Spinal cord (tissue), 10 donors: ENCODE data around the gene AUNIP. TPM values are rescaled to one million over a fixed set of nuclear protein-coding genes. Genes with fewer than 3 reads are reported as not detected.
A peak's percentile ranks its signal among the peaks of the same experiment; 100 is the strongest.

Experiments used
- DNase-seq, 6 donors: peaks; one replicate each; pipeline versions ENCODE4 v3.0.0 to v3.0.0-alpha.2; 2013 to 2015; ENCODE audit warnings: low spot score in 6 of 6, low read depth in 4 of 6
- H3K27ac ChIP-seq: one replicate; pipeline ENCODE4 v1.5.1; 2013; ENCODE audit warnings: low read depth, low read length, control low read depth
- H3K27me3 ChIP-seq: one replicate; pipeline ENCODE4 v1.6.1; 2013; ENCODE audit warnings: low read length; ENCODE audit not compliant: control insufficient read depth, insufficient read depth
- H3K36me3 ChIP-seq: one replicate; pipeline ENCODE4 v1.6.1; 2013; ENCODE audit warnings: low read length; ENCODE audit not compliant: control insufficient read depth, insufficient read depth
- H3K4me1 ChIP-seq: one replicate; pipeline ENCODE4 v1.6.1; 2013; ENCODE audit warnings: low read length; ENCODE audit not compliant: control insufficient read depth, insufficient read depth
- H3K4me3 ChIP-seq: one replicate; pipeline ENCODE4 v1.5.1; 2013; ENCODE audit warnings: low read depth, low read length, control low read depth
- H3K9me3 ChIP-seq: one replicate; pipeline ENCODE4 v1.6.1; 2013; ENCODE audit warnings: low read length; ENCODE audit not compliant: control insufficient read depth, insufficient read depth
- WGBS: methylation state at CpG from one replicate; pipeline ENCODE4 v1.1.5; 2013; ENCODE audit warnings: missing lambda C conversion rate; ENCODE audit not compliant: insufficient coverage; 5-methylcytosine and 5-hydroxymethylcytosine counted together
- polyA plus RNA-seq, 2 donors: library from polyadenylated mRNA; unstranded; fragments of 120-200 nt; gene quantifications; one replicate each; pipeline ENCODE4 v1.2.1, GENCODE V29; 2013; ENCODE audit not compliant: insufficient read length in 2 of 2
- total RNA-seq, 2 donors: library from RNA; depleted of rRNA in 1 of 2; stranded (reverse); fragments of 120-200 nt in 1 of 2; fragments of >200 nt in 1 of 2; gene quantifications; one replicate each; pipeline versions ENCODE4 v1.2.3 to v1.2.4, GENCODE V29; 2013 to 2014
- donor health status: healthy.

AUNIP gene
- total and polyA plus RNA-seq, 4 donors, result 1.8 to 3.9 (median 2.2) TPM

GRCh38 chr1:25798666-25799351, 60.4 kb downstream of the AUNIP start:
- DNase-seq, result no peak
- 73% methylated on average over 5 of the region's 8 CpGs for WGBS
- no peak overlapping the region for H3K4me3 ChIP-seq
- peaks cover 55% of the 10 kb centered on the region for H3K4me1 ChIP-seq
- no peak overlapping the region for H3K27ac ChIP-seq
- H3K36me3 ChIP-seq, result no peaks in the 10 kb centered on the region
- no peaks in the 10 kb centered on the region for H3K9me3 ChIP-seq
- H3K27me3 ChIP-seq, result no peaks in the 10 kb centered on the region

- H3K9me3 ChIP-seq, result no peaks in the 10 kb centered on the region
- no peak for DNase-seq
- no peaks in the 10 kb centered on the region for H3K36me3 ChIP-seq
- no peak overlapping the region for H3K27ac ChIP-seq
- H3K4me3 ChIP-seq, result no peak overlapping the region
- no peaks in the 10 kb centered on the region for H3K27me3 ChIP-seq
- 75% methylated on average over 7 of the region's 8 CpGs for WGBS
- H3K4me1 ChIP-seq, result peaks cover 55% of the 10 kb centered on the region
Observed at GRCh38 chr1:25797939-25798338, 61.3 kb downstream of the AUNIP start.

GRCh38 chr1:25796811-25797458, 62.3 kb downstream of the AUNIP start:
- H3K9me3 ChIP-seq, result no peaks in the 10 kb centered on the region
- no peaks in the 10 kb centered on the region for H3K27me3 ChIP-seq
- WGBS, result 0% methylated on average over 5 of the region's 19 CpGs
- peak in 2 of 6 donors; percentile 79 to 90 for DNase-seq
- H3K27ac ChIP-seq, result no peak overlapping the region
- H3K36me3 ChIP-seq, result no peaks in the 10 kb centered on the region
- H3K4me1 ChIP-seq, result peaks cover 54% of the 10 kb centered on the region
- no peak overlapping the region for H3K4me3 ChIP-seq

GRCh38 chr1:25795946-25796810, 63.1 kb downstream of the AUNIP start:
- no peaks in the 10 kb centered on the region for H3K9me3 ChIP-seq
- peaks cover 48% of the 10 kb centered on the region for H3K4me1 ChIP-seq
- DNase-seq, result no peak
- 68% methylated on average over 22 of the region's 22 CpGs for WGBS
- H3K27ac ChIP-seq, result no peak overlapping the region
- no peaks in the 10 kb centered on the region for H3K27me3 ChIP-seq
- no peaks in the 10 kb centered on the region for H3K36me3 ChIP-seq
- H3K4me3 ChIP-seq, result no peak overlapping the region

- no peaks in the 10 kb centered on the region for H3K36me3 ChIP-seq
- no peak overlapping the region for H3K27ac ChIP-seq
- H3K9me3 ChIP-seq, result no peaks in the 10 kb centered on the region
- H3K4me3 ChIP-seq, result no peak overlapping the region
- H3K27me3 ChIP-seq, result no peaks in the 10 kb centered on the region
- H3K4me1 ChIP-seq, result peaks cover 40% of the 10 kb centered on the region
- no peak for DNase-seq
- WGBS, result 100% methylated on average over 1 of the region's 2 CpGs
Observed at GRCh38 chr1:25795211-25795610, 64.0 kb downstream of the AUNIP start.

GRCh38 chr1:25794325-25794724, 64.9 kb downstream of the AUNIP start:
- Histone ChIP-seq H3K36me3 (no peaks in the 10 kb centered on the region), H3K4me3 (no peak overlapping the region), H3K27ac (no peak overlapping the region), H3K27me3 (no peaks in the 10 kb centered on the region), H3K9me3 (no peaks in the 10 kb centered on the region), H3K4me1 (peaks cover 34% of the 10 kb centered on the region)
- DNase-seq, result no peak
- WGBS, result 72% methylated on average over 8 of the region's 8 CpGs

GRCh38 chr1:25793585-25794170, 65.6 kb downstream of the AUNIP start:
- 66% methylated on average over 4 of the region's 7 CpGs for WGBS
- no peaks in the 10 kb centered on the region for H3K36me3 ChIP-seq
- H3K27ac ChIP-seq, result no peak overlapping the region
- H3K27me3 ChIP-seq, result no peaks in the 10 kb centered on the region
- no peak for DNase-seq
- no peak overlapping the region for H3K4me3 ChIP-seq
- no peaks in the 10 kb centered on the region for H3K9me3 ChIP-seq
- H3K4me1 ChIP-seq, result peaks cover 28% of the 10 kb centered on the region

GRCh38 chr1:25792115-25792514, 67.1 kb downstream of the AUNIP start:
- no peak for DNase-seq
- Histone ChIP-seq H3K27me3 (no peaks in the 10 kb centered on the region), H3K4me1 (peaks cover 16% of the 10 kb centered on the region), H3K36me3 (peaks cover 7% of the 10 kb centered on the region), H3K4me3 (no peak overlapping the region), H3K9me3 (no peaks in the 10 kb centered on the region), H3K27ac (no peak overlapping the region)
- WGBS, result 50% methylated on average over 2 of the region's 4 CpGs

GRCh38 chr1:25790472-25790871, 68.8 kb downstream of the AUNIP start:
- Histone ChIP-seq H3K9me3 (no peaks in the 10 kb centered on the region), H3K4me3 (no peak overlapping the region), H3K36me3 (peaks cover 9% of the 10 kb centered on the region), H3K27me3 (no peaks in the 10 kb centered on the region), H3K4me1 (peaks cover 13% of the 10 kb centered on the region), H3K27ac (no peak overlapping the region)
- WGBS, result 92% methylated on average over 5 of the region's 6 CpGs
- no peak for DNase-seq
